Left ventricle myocardium inferior (tissue), 1 donor: ENCODE results near the gene SCYL2. TPM values are rescaled to one million over a fixed set of nuclear protein-coding genes. Genes with fewer than 3 reads are reported as not detected.
"Not testable (repeated sequence)": the region's sequence is repeated elsewhere in the genome, so short reads cannot be mapped to it uniquely, and the experiment has no call there.

ENCODE experiments used
- DNase-seq: peaks from one replicate; pipeline ENCODE4 v3.0.0-alpha.2; 2020
- H3K27ac ChIP-seq: fragments of 200-600 bp; replicated peaks from 2 replicates; pipeline ENCODE4 v1.8.0; 2021
- H3K27me3 ChIP-seq: fragments of 200-600 bp; 2 replicates; pipeline ENCODE4 v1.8.0; 2021; ENCODE audit warnings: low read depth
- H3K36me3 ChIP-seq: fragments of 200-600 bp; 2 replicates; pipeline ENCODE4 v1.8.0; 2021
- H3K4me1 ChIP-seq: fragments of 200-600 bp; 2 replicates; pipeline ENCODE4 v1.8.0; 2021
- H3K4me3 ChIP-seq: fragments of 200-600 bp; 2 replicates; pipeline ENCODE4 v1.8.0; 2021; ENCODE audit warnings: mild to moderate bottlenecking, moderate library complexity
- H3K9me3 ChIP-seq: fragments of 200-600 bp; replicated peaks from 2 replicates; pipeline ENCODE4 v1.8.0; 2021
- intact Hi-C: fragments of 100-400 bp; cut with micrococcal nuclease; formaldehyde crosslinking; loops from one replicate; pipeline ENCODE4 v1.11.0; 2022
- total RNA-seq: library from RNA; stranded (reverse); fragmentation: NEBNext Ultra II Directional; extraction: Animal tissue kit (Norgen Biotek cat#: 25700); gene quantifications from one replicate; pipeline ENCODE4 v1.2.1, GENCODE V29; 2021
- TF ChIP-seq, protein P1 (sequence below): fragments of 200-600 bp; IDR thresholded peaks from 2 replicates; pipeline ENCODE4 v1.8.0; 2021; ENCODE audit warnings: antibody characterized with exemption, mild to moderate bottlenecking, borderline replicate concordance
- donor health status: DM: no; HTN: yes; CAD: no; lungs with severe emphysema.

The SCYL2 gene
- total RNA-seq, 1 donor from 2014 or later: 36.2 TPM

DNA sequence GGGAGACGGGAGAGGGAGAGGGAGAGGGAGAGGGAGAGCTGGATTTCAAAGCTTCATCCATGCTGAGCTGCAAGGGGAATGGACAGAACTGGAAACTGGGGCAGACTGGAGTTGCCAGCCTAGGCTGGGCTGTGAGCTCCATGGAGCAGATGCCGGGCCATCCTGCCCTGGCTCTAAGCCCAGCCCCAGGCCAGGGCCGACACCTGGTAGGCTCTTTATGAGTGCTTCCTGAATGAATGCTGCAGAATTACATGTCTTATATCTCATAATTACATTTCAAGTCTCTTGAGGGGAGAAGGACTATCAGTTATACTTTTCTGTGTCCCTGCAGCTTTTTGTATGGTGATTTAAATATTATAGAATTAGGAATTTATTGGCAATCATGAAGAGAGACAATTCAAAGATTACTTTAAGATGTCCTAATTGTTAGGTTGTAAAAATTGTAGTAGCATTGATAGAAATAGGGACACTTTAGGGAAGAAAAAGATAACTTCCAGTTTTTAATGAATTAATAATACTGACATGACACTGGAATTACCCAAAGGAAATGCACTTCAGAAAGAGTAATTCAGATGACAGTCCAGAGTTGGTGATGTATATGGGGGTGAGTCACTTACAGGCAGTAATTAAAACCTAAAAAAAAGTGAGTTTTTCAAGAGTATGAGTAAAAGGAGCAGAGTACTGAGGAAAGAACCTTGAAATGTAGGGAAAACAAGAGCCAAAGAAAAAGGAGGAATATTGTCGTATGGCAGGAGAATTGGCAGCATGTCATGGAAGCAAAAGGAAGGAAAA is 29.0 kb downstream of the SCYL2 start:
- intact Hi-C loops: no loop called here
- TF ChIP-seq, protein P1, sequence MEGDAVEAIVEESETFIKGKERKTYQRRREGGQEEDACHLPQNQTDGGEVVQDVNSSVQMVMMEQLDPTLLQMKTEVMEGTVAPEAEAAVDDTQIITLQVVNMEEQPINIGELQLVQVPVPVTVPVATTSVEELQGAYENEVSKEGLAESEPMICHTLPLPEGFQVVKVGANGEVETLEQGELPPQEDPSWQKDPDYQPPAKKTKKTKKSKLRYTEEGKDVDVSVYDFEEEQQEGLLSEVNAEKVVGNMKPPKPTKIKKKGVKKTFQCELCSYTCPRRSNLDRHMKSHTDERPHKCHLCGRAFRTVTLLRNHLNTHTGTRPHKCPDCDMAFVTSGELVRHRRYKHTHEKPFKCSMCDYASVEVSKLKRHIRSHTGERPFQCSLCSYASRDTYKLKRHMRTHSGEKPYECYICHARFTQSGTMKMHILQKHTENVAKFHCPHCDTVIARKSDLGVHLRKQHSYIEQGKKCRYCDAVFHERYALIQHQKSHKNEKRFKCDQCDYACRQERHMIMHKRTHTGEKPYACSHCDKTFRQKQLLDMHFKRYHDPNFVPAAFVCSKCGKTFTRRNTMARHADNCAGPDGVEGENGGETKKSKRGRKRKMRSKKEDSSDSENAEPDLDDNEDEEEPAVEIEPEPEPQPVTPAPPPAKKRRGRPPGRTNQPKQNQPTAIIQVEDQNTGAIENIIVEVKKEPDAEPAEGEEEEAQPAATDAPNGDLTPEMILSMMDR: no peak
- no peak overlapping the region for H3K4me3 ChIP-seq

DNA sequence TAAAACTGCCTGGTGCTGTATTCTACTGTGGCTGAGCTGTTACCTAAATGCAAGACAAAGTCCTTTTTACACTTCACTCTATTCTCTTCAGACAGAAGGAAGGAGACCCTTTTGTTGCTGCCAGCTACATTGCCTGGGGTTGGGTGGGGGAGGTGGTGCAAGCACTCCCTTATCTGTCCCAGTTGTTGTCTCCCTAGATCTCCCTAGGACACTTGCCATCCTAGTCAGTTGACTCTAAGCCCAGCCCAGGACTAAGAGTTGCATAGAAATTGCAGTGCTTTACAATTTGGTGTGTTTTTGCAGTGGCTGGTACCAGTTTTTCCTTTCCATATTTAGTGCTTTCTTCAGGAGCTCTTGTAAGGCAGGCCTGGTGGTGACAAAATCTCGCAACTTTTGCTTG is 35.1 kb downstream of the SCYL2 start:
- peaks cover 73% of the 10 kb centered on the region for H3K36me3 ChIP-seq
- H3K9me3 ChIP-seq: peaks cover 13% of the 10 kb centered on the region
- no peaks in the 10 kb centered on the region for H3K4me1 ChIP-seq

More for the DNA sequence above, 29.0 kb downstream of the SCYL2 start:
- DNase-seq: no peak
- Histone ChIP-seq H3K9me3 (peaks cover 4% of the 10 kb centered on the region), H3K27ac (no peak overlapping the region), H3K36me3 (peaks cover 48% of the 10 kb centered on the region), H3K27me3 (no peaks in the 10 kb centered on the region), H3K4me1 (no peaks in the 10 kb centered on the region)

DNA sequence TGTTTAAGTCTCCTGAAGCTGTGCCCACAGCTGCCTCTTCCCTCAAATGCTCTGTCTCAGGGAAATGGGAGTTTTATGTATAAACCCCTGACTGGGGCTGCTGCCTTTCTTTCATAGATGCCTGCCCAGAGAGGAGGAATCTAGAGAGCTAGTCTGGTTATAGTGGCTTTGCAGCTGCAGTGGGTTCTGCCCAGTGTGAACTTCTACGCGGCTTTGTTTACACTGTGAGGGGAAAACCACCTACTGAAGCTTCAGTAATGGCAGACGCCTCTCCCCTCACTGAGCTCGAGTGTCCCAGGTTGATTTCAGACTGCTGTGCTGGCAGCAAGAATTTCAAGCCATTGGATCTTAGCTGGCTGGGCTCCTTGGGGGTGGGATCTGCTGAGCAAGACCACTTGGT is 36.9 kb downstream of the SCYL2 start:
- Histone ChIP-seq H3K36me3 (peaks cover 63% of the 10 kb centered on the region), H3K27ac (no peak overlapping the region), H3K27me3 (no peaks in the 10 kb centered on the region), H3K9me3 (peaks cover 18% of the 10 kb centered on the region), H3K4me1 (no peaks in the 10 kb centered on the region), H3K4me3 (no peak overlapping the region)
- intact Hi-C loops: no loop called here
- no peak for DNase-seq
- TF ChIP-seq, protein P1: no peak

More for the DNA sequence above, 35.1 kb downstream of the SCYL2 start:
- Histone ChIP-seq H3K27me3 (no peaks in the 10 kb centered on the region), H3K27ac (no peak overlapping the region), H3K4me3 (no peak overlapping the region)
- intact Hi-C loops: no loop called here
- TF ChIP-seq, protein P1: no peak
- no peak for DNase-seq

DNA sequence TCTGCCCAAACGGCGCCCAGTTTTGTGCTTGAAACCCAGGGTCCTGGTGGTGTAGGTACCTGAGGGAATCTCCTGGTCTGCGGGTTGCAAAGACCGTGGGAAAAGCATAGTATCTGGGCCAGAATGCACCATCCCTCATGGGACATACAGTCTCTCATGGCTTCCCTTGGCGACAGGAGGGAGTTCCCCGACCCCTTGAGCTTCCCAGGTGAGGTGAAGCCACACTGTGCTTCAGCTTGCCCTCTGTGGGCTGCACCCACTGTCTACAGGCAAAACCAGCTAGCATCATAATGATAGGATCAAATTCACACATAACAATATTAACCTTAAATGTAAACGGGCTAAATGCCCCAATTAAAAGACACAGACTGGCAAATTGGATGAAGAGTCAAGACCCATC is 37.4 kb downstream of the SCYL2 start:
- H3K4me3 ChIP-seq, H3K4me1 ChIP-seq, intact Hi-C loops, H3K27ac ChIP-seq, DNase-seq, H3K27me3 ChIP-seq: not testable (repeated sequence)
- peaks cover 58% of the 10 kb centered on the region for H3K36me3 ChIP-seq
- peaks cover 18% of the 10 kb centered on the region for H3K9me3 ChIP-seq

DNA sequence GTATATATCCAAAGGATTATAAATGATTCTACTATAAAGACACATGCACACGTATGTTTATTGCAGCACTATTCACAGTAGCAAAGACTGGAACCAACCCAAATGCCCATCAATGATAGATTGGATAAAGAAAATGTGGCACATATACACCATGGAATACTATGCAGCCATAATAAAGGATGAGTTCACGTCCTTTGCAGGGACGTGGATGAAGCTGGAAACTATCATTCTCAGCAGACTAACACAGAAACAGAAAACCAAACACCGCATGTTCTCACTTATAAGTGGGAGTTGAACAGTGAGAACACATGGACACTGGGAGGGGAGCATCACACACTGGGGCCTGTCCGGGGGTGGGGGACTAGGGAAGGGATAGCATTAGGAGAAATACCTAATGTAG is 41.2 kb downstream of the SCYL2 start:
- intact Hi-C loops, H3K4me3 ChIP-seq, DNase-seq, H3K27me3 ChIP-seq, H3K27ac ChIP-seq: not testable (repeated sequence)
- H3K36me3 ChIP-seq: peaks cover 44% of the 10 kb centered on the region
- H3K9me3 ChIP-seq: peaks cover 13% of the 10 kb centered on the region
- peaks cover 10% of the 10 kb centered on the region for H3K4me1 ChIP-seq

DNA sequence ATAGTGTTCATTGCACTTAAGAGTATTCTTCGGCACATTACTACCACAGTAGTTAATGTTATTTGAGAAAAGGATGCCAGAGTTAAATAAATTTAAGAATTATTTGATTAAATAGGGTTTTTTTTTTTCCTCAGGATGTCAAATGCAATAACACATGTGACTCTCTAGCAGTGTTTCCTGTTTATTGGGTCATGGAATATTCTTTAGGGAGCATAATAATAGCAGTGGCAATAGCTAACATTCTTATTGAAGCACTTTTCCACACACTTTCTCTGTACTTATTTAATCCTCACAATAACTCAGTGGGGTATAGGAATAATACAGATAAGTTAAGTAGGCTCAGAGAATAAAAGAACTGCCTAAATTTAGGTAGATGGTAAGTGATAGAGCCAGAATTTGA is 44.3 kb downstream of the SCYL2 start:
- DNase-seq: no peak
- intact Hi-C loops: no loop called here
- peak overlapping the region; percentile 21 for H3K27ac ChIP-seq
- H3K36me3 ChIP-seq: peaks cover 52% of the 10 kb centered on the region
- H3K9me3 ChIP-seq: peaks cover 8% of the 10 kb centered on the region
- no peaks in the 10 kb centered on the region for H3K27me3 ChIP-seq
- TF ChIP-seq, protein P1: no peak
- peaks cover 10% of the 10 kb centered on the region for H3K4me1 ChIP-seq
- no peak overlapping the region for H3K4me3 ChIP-seq
